ENCODE measurements around the gene KCNB1. TPM values are rescaled to one million over a fixed set of nuclear protein-coding genes. Genes with fewer than 3 reads are reported as not detected.

KCNB1 gene
- total RNA-seq, 1 experiment from 2014 or later: 0.68 TPM

DNA sequence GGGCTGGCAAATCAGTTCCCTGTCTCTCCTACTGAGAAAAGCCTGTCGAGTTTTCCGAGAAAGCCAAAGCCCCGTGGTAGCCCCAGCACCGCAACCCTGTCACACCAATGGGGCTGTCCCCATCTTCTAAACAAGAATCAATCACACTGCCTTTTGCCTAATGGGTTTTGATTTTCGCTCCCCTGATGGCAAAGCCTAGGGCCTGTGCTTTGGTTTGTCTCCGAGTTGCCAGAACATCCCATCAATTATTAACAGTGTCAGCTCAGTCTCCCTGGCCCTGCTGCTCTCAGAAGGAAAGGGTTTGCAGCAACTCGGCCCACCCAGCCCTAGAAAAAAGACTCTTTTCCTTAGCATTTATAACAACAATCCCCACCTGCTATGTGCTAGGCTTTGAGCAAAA, 4.2 kb downstream of the KCNB1 start:
- no peak overlapping the region for H4K91ac ChIP-seq (ENCODE audit: insufficient read length, low read depth, low read length)
- H2AFZ ChIP-seq (ENCODE audit: low read length): no peak overlapping the region
- H4K5ac ChIP-seq (ENCODE audit: insufficient read length, low read depth, low read length): no peak overlapping the region
- no peak overlapping the region for H3K4ac ChIP-seq (ENCODE audit: low read depth, low read length)
- H3K9ac ChIP-seq (ENCODE audit: extremely low read depth, insufficient read length, low read length): no peak overlapping the region
- DNase-seq: no peak
- H3K18ac ChIP-seq (ENCODE audit: insufficient read length, low read depth, low read length): no peak overlapping the region
- H2AK5ac ChIP-seq (ENCODE audit: insufficient read length, low read length): no peak overlapping the region
- H3T11ph ChIP-seq (ENCODE audit: low read length): no peak overlapping the region
- Mint-ChIP-seq H3K27me3 (ENCODE audit: low read depth) (peaks cover 19% of the 10 kb centered on the region), H3K4me3 (no peak overlapping the region), H3K36me3 (ENCODE audit: insufficient read depth in 1 of 3, low read depth in 3 of 3) (peaks cover 0 to 5% (median 2%) of the 10 kb centered on the region in 3 experiments; a peak in 3 of 7 replicates), H3K27ac (no peak overlapping the region), H3K4me1 (peaks cover 4 to 14% of the 10 kb centered on the region in 2 experiments; a peak in 1 of 4 replicates), H3K9me3 (no peaks in the 10 kb centered on the region; a peak in 1 of 5 replicates)
- H3K27me3 ChIP-seq (ENCODE audit: insufficient read depth, low read length): no peaks in the 10 kb centered on the region; the same call in 1 of the 2 replicates
- H2BK120ac ChIP-seq (ENCODE audit: low read depth, low read length, poor library complexity, severe bottlenecking): no peak overlapping the region
- WGBS (ENCODE audit: extremely low coverage, insufficient read length, low lambda C conversion rate): no CpG with 5 or more reads among the region's 7 CpGs
- H4K8ac ChIP-seq (replicated peaks; ENCODE audit: insufficient read length, low read depth, low read length): no peak overlapping the region
- no peak overlapping the region for H3K23ac ChIP-seq (ENCODE audit: insufficient read length, low read depth, low read length)
- no peak overlapping the region for H2BK20ac ChIP-seq (ENCODE audit: low read depth, low read length, poor library complexity, severe bottlenecking)
- H2BK5ac ChIP-seq (ENCODE audit: insufficient read length, low read length): no peak overlapping the region
- H3K56ac ChIP-seq (ENCODE audit: insufficient read length, low read depth, low read length): no peak overlapping the region
- H3K4me1 ChIP-seq (ENCODE audit: insufficient read depth, low read length): no peaks in the 10 kb centered on the region
- TF ChIP-seq, protein P1, sequence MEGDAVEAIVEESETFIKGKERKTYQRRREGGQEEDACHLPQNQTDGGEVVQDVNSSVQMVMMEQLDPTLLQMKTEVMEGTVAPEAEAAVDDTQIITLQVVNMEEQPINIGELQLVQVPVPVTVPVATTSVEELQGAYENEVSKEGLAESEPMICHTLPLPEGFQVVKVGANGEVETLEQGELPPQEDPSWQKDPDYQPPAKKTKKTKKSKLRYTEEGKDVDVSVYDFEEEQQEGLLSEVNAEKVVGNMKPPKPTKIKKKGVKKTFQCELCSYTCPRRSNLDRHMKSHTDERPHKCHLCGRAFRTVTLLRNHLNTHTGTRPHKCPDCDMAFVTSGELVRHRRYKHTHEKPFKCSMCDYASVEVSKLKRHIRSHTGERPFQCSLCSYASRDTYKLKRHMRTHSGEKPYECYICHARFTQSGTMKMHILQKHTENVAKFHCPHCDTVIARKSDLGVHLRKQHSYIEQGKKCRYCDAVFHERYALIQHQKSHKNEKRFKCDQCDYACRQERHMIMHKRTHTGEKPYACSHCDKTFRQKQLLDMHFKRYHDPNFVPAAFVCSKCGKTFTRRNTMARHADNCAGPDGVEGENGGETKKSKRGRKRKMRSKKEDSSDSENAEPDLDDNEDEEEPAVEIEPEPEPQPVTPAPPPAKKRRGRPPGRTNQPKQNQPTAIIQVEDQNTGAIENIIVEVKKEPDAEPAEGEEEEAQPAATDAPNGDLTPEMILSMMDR (conservative IDR thresholded peaks at IDR 0.05): no peak
- no peak overlapping the region for H3K14ac ChIP-seq (ENCODE audit: insufficient read depth, low read length)
- no peak overlapping the region for H2BK15ac ChIP-seq (ENCODE audit: low read depth, low read length)
- no peak overlapping the region for H3K4me2 ChIP-seq (ENCODE audit: insufficient read depth, insufficient read length, low read length)
- H3K23me2 ChIP-seq (ENCODE audit: insufficient read length, low read depth, low read length, poor library complexity, severe bottlenecking): peaks cover 5% of the 10 kb centered on the region
- H4K20me1 ChIP-seq (ENCODE audit: control insufficient read depth, insufficient read depth, insufficient read length): no peaks in the 10 kb centered on the region
- H3K27ac ChIP-seq (ENCODE audit: insufficient read length, low read depth, low read length): no peak overlapping the region
- H3K79me1 ChIP-seq (ENCODE audit: insufficient read depth, low read depth, low read length, poor library complexity, severe bottlenecking): no peaks in the 10 kb centered on the region
- H3K9me3 ChIP-seq (ENCODE audit: control insufficient read depth, low read depth, low read length): no peaks in the 10 kb centered on the region
- H3K79me2 ChIP-seq (ENCODE audit: insufficient read depth, low read length): no peaks in the 10 kb centered on the region
- H2BK12ac ChIP-seq (ENCODE audit: insufficient read length, low read depth, low read length): no peak overlapping the region

All from H9 (cell line).